Measurements from ENCODE around the gene GNA14.

The GNA14 gene

DNA sequence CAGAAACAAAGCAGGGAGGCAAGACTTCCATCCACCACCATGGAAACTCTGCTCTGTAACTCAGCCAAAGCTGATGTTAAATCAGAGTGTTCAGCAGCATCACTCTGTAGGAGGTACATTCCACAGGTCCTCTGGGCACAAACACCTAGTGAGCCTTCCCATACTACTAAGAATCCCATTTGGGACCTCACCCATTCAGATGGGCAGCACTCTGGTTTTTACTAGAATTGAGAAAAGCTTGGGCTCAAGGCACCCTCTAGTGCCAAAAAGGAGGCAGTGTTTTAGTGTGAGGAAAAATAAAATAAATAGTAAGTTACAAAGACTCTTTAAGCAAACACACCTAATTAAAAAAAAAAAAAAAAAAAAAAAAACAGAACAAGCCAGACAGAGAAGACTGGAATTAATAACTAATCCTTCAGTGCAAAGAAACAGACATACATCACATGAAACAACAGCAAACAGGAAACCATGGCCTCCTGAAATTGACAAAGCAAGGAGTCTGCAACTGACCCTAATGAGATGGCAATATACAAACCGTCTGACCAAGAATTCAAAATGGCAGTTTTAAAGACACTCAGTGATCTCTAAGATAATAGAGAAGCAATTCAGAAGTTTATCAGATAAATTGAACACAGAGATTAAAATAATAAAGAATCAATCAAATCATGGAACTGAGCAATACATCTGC, 159.5 kb downstream of the GNA14 start:
- Histone ChIP-seq H3K27me3 (ENCODE audit: insufficient read depth, insufficient read length) (no peaks in the 10 kb centered on the region), H3K9ac (ENCODE audit: insufficient read length, low read depth) (no peak overlapping the region), H3K36me3 (ENCODE audit: insufficient read depth, insufficient read length, low read length) (no peaks in the 10 kb centered on the region), H3K4me1 (ENCODE audit: insufficient read depth, insufficient read length) (no peaks in the 10 kb centered on the region), H3K4me3 (ENCODE audit: insufficient read length, low read depth) (no peak overlapping the region), H3K9me3 (ENCODE audit: insufficient read depth, low read length) (peaks cover 16% of the 10 kb centered on the region)
- peak; percentile 27 for DNase-seq (ENCODE audit: low read depth, low spot score)
- TF ChIP-seq YY1 (IDR thresholded peaks at IDR 0.05; ENCODE audit: insufficient read depth, insufficient read length) (no peak), ZNF274 (IDR thresholded peaks at IDR 0.05; ENCODE audit: low read depth, low read length) (no peak), SUZ12 (IDR thresholded peaks at IDR 0.05; ENCODE audit: extremely low read depth, insufficient read depth, insufficient read length) (no peak)

DNA sequence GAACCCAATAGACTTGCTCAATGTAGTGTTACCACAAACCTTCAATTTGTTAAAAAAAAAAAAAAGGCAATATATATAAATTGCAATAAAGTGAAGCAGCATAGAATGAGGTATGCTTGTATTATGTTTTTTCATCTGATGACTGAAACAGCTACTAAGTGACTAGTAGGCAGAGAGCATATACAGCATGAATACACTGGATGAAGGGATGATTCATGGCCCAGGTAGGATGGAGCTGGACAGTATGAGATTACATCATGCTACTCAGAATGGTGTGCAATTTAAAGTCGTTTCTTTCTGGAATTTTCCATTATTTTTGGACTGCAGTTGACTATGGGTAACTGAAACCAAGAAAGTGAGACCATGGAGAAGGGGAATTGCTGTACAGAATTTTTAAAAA, 161.2 kb downstream of the GNA14 start:
- H3K9ac ChIP-seq (ENCODE audit: insufficient read length, low read depth) = no peak overlapping the region
- no peak overlapping the region for H3K4me3 ChIP-seq (ENCODE audit: insufficient read length, low read depth)
- H3K27me3 ChIP-seq (ENCODE audit: insufficient read depth, insufficient read length) = no peaks in the 10 kb centered on the region
- H3K9me3 ChIP-seq (ENCODE audit: insufficient read depth, low read length) = peaks cover 16% of the 10 kb centered on the region
- H3K36me3 ChIP-seq (ENCODE audit: insufficient read depth, insufficient read length, low read length) = no peaks in the 10 kb centered on the region
- no peaks in the 10 kb centered on the region for H3K4me1 ChIP-seq (ENCODE audit: insufficient read depth, insufficient read length)
- DNase-seq (ENCODE audit: low read depth, low spot score) = no peak
- no peak for TF ChIP-seq YY1 (IDR thresholded peaks at IDR 0.05; ENCODE audit: insufficient read depth, insufficient read length)
- no peak for TF ChIP-seq SUZ12 (IDR thresholded peaks at IDR 0.05; ENCODE audit: extremely low read depth, insufficient read depth, insufficient read length)
- TF ChIP-seq ZNF274 (IDR thresholded peaks at IDR 0.05; ENCODE audit: low read depth, low read length) = no peak

DNA sequence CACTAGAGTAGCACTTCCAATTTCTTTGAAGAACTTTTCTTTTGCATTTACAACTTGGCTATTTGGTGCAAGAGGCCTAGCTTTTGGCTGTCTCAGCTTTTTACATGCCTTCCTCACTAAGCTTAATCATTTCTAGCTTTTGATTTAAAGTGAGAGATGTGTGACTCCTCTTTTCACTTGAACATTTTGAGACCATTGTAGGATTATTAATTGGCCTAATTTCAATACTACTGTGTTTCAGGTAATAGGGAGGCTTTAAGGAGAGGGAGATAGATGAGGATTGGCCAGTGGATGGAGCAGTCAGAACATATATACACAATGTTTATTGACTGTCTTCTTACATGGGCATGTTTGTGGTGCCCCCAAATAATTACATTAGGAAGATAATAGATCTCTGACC, 161.7 kb downstream of the GNA14 start:
- no peak for DNase-seq (ENCODE audit: low read depth, low spot score)
- Histone ChIP-seq H3K27me3 (ENCODE audit: insufficient read depth, insufficient read length) (no peaks in the 10 kb centered on the region), H3K4me1 (ENCODE audit: insufficient read depth, insufficient read length) (no peaks in the 10 kb centered on the region), H3K9me3 (ENCODE audit: insufficient read depth, low read length) (peaks cover 16% of the 10 kb centered on the region), H3K36me3 (ENCODE audit: insufficient read depth, insufficient read length, low read length) (no peaks in the 10 kb centered on the region), H3K4me3 (ENCODE audit: insufficient read length, low read depth) (no peak overlapping the region), H3K9ac (ENCODE audit: insufficient read length, low read depth) (no peak overlapping the region)
- TF ChIP-seq ZNF274 (IDR thresholded peaks at IDR 0.05; ENCODE audit: low read depth, low read length) (no peak), YY1 (IDR thresholded peaks at IDR 0.05; ENCODE audit: insufficient read depth, insufficient read length) (no peak), SUZ12 (IDR thresholded peaks at IDR 0.05; ENCODE audit: extremely low read depth, insufficient read depth, insufficient read length) (no peak)

DNA sequence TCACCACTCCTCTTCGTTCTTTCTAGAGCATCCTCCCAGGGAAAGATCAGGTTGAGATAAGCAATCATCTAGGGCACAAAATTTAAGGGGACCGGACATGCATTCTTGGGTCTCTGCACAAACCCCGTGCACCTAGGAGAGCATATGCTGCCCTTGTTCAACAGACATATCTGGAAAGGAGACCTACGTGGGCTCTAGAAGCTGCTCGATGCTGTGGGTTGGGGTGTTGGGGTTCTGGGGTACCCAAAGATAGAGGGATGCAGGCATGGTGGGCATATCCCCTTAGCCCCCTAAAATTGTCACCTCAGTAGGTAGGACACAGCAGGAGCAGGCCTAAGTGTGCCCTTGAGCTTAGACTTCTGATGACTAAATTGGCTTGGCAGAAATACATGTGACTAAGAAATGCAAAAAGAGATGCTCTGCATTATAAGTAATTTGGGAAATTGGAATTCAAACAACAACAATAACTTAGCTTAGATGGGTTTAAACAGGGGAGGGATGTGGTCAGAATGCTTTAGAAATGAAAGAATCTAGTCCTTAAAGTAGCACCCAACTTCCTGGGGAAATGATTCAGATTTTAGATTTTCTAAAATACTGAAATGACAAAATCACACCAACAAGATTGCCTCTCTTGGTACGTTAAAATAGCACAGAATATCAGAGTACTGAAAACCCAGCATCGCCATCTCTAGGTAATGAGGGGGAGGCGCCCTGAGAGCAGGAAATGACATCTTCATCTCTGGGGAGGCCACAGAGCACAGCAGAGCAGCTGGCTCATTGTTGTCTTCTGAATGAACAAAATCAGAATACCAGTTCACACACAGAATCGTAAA, 172.3 kb downstream of the GNA14 start:
- Histone ChIP-seq H3K9ac (ENCODE audit: insufficient read length, low read depth) (no peak overlapping the region), H3K36me3 (ENCODE audit: insufficient read depth, insufficient read length, low read length) (no peaks in the 10 kb centered on the region), H3K4me1 (ENCODE audit: insufficient read depth, insufficient read length) (no peaks in the 10 kb centered on the region), H3K9me3 (ENCODE audit: insufficient read depth, low read length) (no peaks in the 10 kb centered on the region), H3K27me3 (ENCODE audit: insufficient read depth, insufficient read length) (no peaks in the 10 kb centered on the region), H3K4me3 (ENCODE audit: insufficient read length, low read depth) (no peak overlapping the region)
- no peak for DNase-seq (ENCODE audit: low read depth, low spot score)
- TF ChIP-seq ZNF274 (IDR thresholded peaks at IDR 0.05; ENCODE audit: low read depth, low read length) = no peak
- TF ChIP-seq SUZ12 (IDR thresholded peaks at IDR 0.05; ENCODE audit: extremely low read depth, insufficient read depth, insufficient read length) = no peak
- TF ChIP-seq YY1 (IDR thresholded peaks at IDR 0.05; ENCODE audit: insufficient read depth, insufficient read length) = no peak

DNA sequence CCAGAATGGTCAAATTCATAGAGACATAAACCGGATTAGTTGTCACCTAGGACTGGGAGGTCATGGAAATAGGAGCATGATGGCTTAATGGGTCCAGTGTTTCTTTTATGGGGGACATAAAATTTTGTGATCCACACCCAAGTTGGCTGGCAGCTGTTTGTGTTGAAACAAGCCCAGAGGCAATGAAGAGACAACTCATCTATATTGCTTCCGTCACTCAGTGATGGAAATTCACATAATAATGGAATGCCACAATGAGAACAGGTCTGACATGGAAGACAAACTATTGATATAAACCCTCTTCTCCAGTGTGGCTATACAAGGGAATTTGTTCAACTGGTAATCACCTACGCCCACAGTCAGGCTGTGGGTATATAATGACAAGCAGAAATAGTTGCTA, 173.2 kb downstream of the GNA14 start:
- TF ChIP-seq YY1 (IDR thresholded peaks at IDR 0.05; ENCODE audit: insufficient read depth, insufficient read length) (no peak), ZNF274 (IDR thresholded peaks at IDR 0.05; ENCODE audit: low read depth, low read length) (no peak), SUZ12 (IDR thresholded peaks at IDR 0.05; ENCODE audit: extremely low read depth, insufficient read depth, insufficient read length) (no peak)
- no peak overlapping the region for H3K9ac ChIP-seq (ENCODE audit: insufficient read length, low read depth)
- no peak for DNase-seq (ENCODE audit: low read depth, low spot score)
- no peaks in the 10 kb centered on the region for H3K27me3 ChIP-seq (ENCODE audit: insufficient read depth, insufficient read length)
- H3K9me3 ChIP-seq (ENCODE audit: insufficient read depth, low read length) = no peaks in the 10 kb centered on the region
- H3K4me3 ChIP-seq (ENCODE audit: insufficient read length, low read depth) = no peak overlapping the region
- H3K36me3 ChIP-seq (ENCODE audit: insufficient read depth, insufficient read length, low read length) = no peaks in the 10 kb centered on the region
- H3K4me1 ChIP-seq (ENCODE audit: insufficient read depth, insufficient read length) = no peaks in the 10 kb centered on the region

DNA sequence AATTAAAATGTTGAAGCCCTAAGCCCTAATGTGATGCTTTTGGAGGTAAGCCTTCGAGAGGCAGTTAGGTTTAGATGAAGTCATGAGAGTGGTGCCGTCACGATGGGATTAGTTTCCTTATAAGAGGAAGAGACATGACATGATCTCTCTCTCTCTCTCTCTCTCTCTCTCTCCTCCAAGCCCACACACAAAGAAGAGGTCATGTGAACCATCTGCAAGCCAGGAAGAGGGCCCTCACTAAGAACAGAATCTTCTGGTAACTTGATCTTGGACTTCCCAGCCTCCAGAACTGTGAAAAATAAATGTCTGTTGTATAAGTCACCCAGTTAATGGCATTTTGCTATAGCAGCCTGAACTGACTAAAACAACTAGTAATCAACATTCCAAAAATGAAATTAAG, 175.5 kb downstream of the GNA14 start:
- Histone ChIP-seq H3K27me3 (ENCODE audit: insufficient read depth, insufficient read length) (no peaks in the 10 kb centered on the region), H3K4me1 (ENCODE audit: insufficient read depth, insufficient read length) (no peaks in the 10 kb centered on the region), H3K4me3 (ENCODE audit: insufficient read length, low read depth) (no peak overlapping the region), H3K9ac (ENCODE audit: insufficient read length, low read depth) (no peak overlapping the region), H3K9me3 (ENCODE audit: insufficient read depth, low read length) (no peaks in the 10 kb centered on the region), H3K36me3 (ENCODE audit: insufficient read depth, insufficient read length, low read length) (no peaks in the 10 kb centered on the region)
- TF ChIP-seq SUZ12 (IDR thresholded peaks at IDR 0.05; ENCODE audit: extremely low read depth, insufficient read depth, insufficient read length) (no peak), YY1 (IDR thresholded peaks at IDR 0.05; ENCODE audit: insufficient read depth, insufficient read length) (no peak)
- DNase-seq (ENCODE audit: low read depth, low spot score) = no peak

DNA sequence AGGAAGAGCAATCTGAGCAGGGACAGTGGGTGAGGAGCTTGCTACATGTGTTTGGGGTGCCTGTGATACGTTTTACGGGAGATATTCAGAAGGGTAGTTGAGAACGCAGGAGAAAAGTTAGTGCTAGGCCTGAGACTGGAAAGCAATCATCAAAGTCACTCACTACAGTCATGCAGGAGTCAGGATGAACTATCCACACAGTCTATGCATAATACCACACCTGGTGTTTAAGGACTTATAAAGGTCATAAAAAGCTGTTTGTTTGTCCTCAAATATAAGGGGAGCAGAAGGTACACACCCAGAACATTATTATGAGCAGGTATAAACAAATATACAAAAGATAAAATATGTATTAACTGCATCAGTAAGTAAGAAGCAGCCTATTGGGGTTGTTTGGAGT, 176.6 kb downstream of the GNA14 start:
- DNase-seq (ENCODE audit: low read depth, low spot score) = no peak
- H3K4me3 ChIP-seq (ENCODE audit: insufficient read length, low read depth) = no peak overlapping the region
- no peaks in the 10 kb centered on the region for H3K4me1 ChIP-seq (ENCODE audit: insufficient read depth, insufficient read length)
- no peak overlapping the region for H3K9ac ChIP-seq (ENCODE audit: insufficient read length, low read depth)
- no peaks in the 10 kb centered on the region for H3K9me3 ChIP-seq (ENCODE audit: insufficient read depth, low read length)
- no peaks in the 10 kb centered on the region for H3K27me3 ChIP-seq (ENCODE audit: insufficient read depth, insufficient read length)
- H3K36me3 ChIP-seq (ENCODE audit: insufficient read depth, insufficient read length, low read length) = no peaks in the 10 kb centered on the region
- no peak for TF ChIP-seq ZNF274 (IDR thresholded peaks at IDR 0.05; ENCODE audit: low read depth, low read length)
- TF ChIP-seq SUZ12 (IDR thresholded peaks at IDR 0.05; ENCODE audit: extremely low read depth, insufficient read depth, insufficient read length) = no peak
- TF ChIP-seq YY1 (IDR thresholded peaks at IDR 0.05; ENCODE audit: insufficient read depth, insufficient read length) = no peak
